T-helper 1 cell treated with Interleukin-12 subunit alpha and Interleukin-12 subunit beta and Interleukin-4 antibody, amounts not matched to agents 30 μg/mL and 1 μg/mL, for 36 hours (primary cell): Measurements from ENCODE around the gene PFKP.
"Not testable (repeated sequence)": the region's sequence is repeated elsewhere in the genome, so short reads cannot be mapped to it uniquely, and the experiment has no call there.

Experiments
- H3K27ac Mint-ChIP-seq: one replicate; pipeline ENCODE4 v1.8.0; 2021; ENCODE audit warnings: mild to moderate bottlenecking, mixed read lengths
- H3K27me3 Mint-ChIP-seq: one replicate; pipeline ENCODE4 v1.8.0; 2021; ENCODE audit warnings: low read depth, mixed read lengths
- H3K36me3 Mint-ChIP-seq: one replicate; pipeline ENCODE4 v1.8.0; 2021; ENCODE audit warnings: low read depth, mixed read lengths
- H3K4me1 Mint-ChIP-seq: one replicate; pipeline ENCODE4 v1.8.0; 2021; ENCODE audit warnings: low read depth, mixed read lengths
- H3K4me3 Mint-ChIP-seq: one replicate; pipeline ENCODE4 v1.8.0; 2021; ENCODE audit warnings: mild to moderate bottlenecking, moderate library complexity, mixed read lengths
- H3K9me3 Mint-ChIP-seq: one replicate; pipeline ENCODE4 v1.8.0; 2021; ENCODE audit warnings: mixed read lengths

The PFKP gene

GRCh38 chr10:3106328-3106727 is 39.0 kb downstream of the PFKP start:
- not testable (repeated sequence) for H3K27me3 Mint-ChIP-seq, H3K4me3 Mint-ChIP-seq, H3K4me1 Mint-ChIP-seq, H3K9me3 Mint-ChIP-seq, H3K27ac Mint-ChIP-seq
- peaks cover 49% of the 10 kb centered on the region for H3K36me3 Mint-ChIP-seq

- no peaks in the 10 kb centered on the region for H3K27me3 Mint-ChIP-seq
- no peaks in the 10 kb centered on the region for H3K4me1 Mint-ChIP-seq
- peaks cover 45% of the 10 kb centered on the region for H3K36me3 Mint-ChIP-seq
- H3K4me3 Mint-ChIP-seq = no peak overlapping the region
- no peak overlapping the region for H3K27ac Mint-ChIP-seq
- no peaks in the 10 kb centered on the region for H3K9me3 Mint-ChIP-seq
Measured at GRCh38 chr10:3106928-3107425, 39.6 kb downstream of the PFKP start.

- Mint-ChIP-seq H3K36me3 (peaks cover 45% of the 10 kb centered on the region), H3K27me3 (no peaks in the 10 kb centered on the region), H3K4me3 (no peak overlapping the region)
Measured at GRCh38 chr10:3107426-3107961, 40.1 kb downstream of the PFKP start.

GRCh38 chr10:3108033-3108432 is 40.7 kb downstream of the PFKP start:
- Mint-ChIP-seq H3K4me1 (no peaks in the 10 kb centered on the region), H3K27ac (no peak overlapping the region), H3K4me3 (no peak overlapping the region), H3K36me3 (peaks cover 42% of the 10 kb centered on the region), H3K27me3 (no peaks in the 10 kb centered on the region), H3K9me3 (no peaks in the 10 kb centered on the region)

More at GRCh38 chr10:3107426-3107961, 40.1 kb downstream of the PFKP start:
- H3K9me3 Mint-ChIP-seq = no peaks in the 10 kb centered on the region
- no peaks in the 10 kb centered on the region for H3K4me1 Mint-ChIP-seq
- H3K27ac Mint-ChIP-seq = no peak overlapping the region

GRCh38 chr10:3108575-3109105 is 41.3 kb downstream of the PFKP start:
- no peaks in the 10 kb centered on the region for H3K4me1 Mint-ChIP-seq
- H3K4me3 Mint-ChIP-seq = no peak overlapping the region
- H3K9me3 Mint-ChIP-seq = no peaks in the 10 kb centered on the region
- no peaks in the 10 kb centered on the region for H3K27me3 Mint-ChIP-seq
- peaks cover 45% of the 10 kb centered on the region for H3K36me3 Mint-ChIP-seq
- H3K27ac Mint-ChIP-seq = no peak overlapping the region

GRCh38 chr10:3109196-3109595 is 41.8 kb downstream of the PFKP start:
- Mint-ChIP-seq H3K27me3 (no peaks in the 10 kb centered on the region), H3K27ac (no peak overlapping the region), H3K9me3 (no peaks in the 10 kb centered on the region), H3K4me3 (no peak overlapping the region), H3K4me1 (no peaks in the 10 kb centered on the region), H3K36me3 (peaks cover 46% of the 10 kb centered on the region)

GRCh38 chr10:3109633-3110032 is 42.3 kb downstream of the PFKP start:
- Mint-ChIP-seq H3K9me3 (no peaks in the 10 kb centered on the region), H3K27ac (no peak overlapping the region), H3K4me1 (no peaks in the 10 kb centered on the region), H3K36me3 (peaks cover 47% of the 10 kb centered on the region), H3K4me3 (no peak overlapping the region), H3K27me3 (no peaks in the 10 kb centered on the region)

GRCh38 chr10:3110782-3111620 is 43.7 kb downstream of the PFKP start:
- H3K36me3 Mint-ChIP-seq = peaks cover 49% of the 10 kb centered on the region

GRCh38 chr10:3111621-3112163 is 44.3 kb downstream of the PFKP start:
- Mint-ChIP-seq H3K4me3 (no peak overlapping the region), H3K27me3 (no peaks in the 10 kb centered on the region), H3K36me3 (peaks cover 56% of the 10 kb centered on the region), H3K9me3 (no peaks in the 10 kb centered on the region), H3K4me1 (no peaks in the 10 kb centered on the region), H3K27ac (no peak overlapping the region)

More at GRCh38 chr10:3110782-3111620, 43.7 kb downstream of the PFKP start:
- H3K9me3 Mint-ChIP-seq = no peaks in the 10 kb centered on the region
- H3K27me3 Mint-ChIP-seq = no peaks in the 10 kb centered on the region
- no peak overlapping the region for H3K27ac Mint-ChIP-seq
- H3K4me3 Mint-ChIP-seq = no peak overlapping the region
- H3K4me1 Mint-ChIP-seq = no peaks in the 10 kb centered on the region

- Mint-ChIP-seq H3K9me3 (no peaks in the 10 kb centered on the region), H3K4me3 (no peak overlapping the region), H3K27ac (no peak overlapping the region), H3K4me1 (no peaks in the 10 kb centered on the region), H3K27me3 (no peaks in the 10 kb centered on the region), H3K36me3 (peaks cover 58% of the 10 kb centered on the region)
Measured at GRCh38 chr10:3113343-3113720, 46.0 kb downstream of the PFKP start.

- Mint-ChIP-seq H3K27ac (no peak overlapping the region), H3K9me3 (no peaks in the 10 kb centered on the region), H3K4me3 (no peak overlapping the region), H3K4me1 (no peaks in the 10 kb centered on the region), H3K27me3 (no peaks in the 10 kb centered on the region), H3K36me3 (peaks cover 45% of the 10 kb centered on the region)
Measured at GRCh38 chr10:3115685-3116084, 48.3 kb downstream of the PFKP start.

- Mint-ChIP-seq H3K27me3 (no peaks in the 10 kb centered on the region), H3K27ac (no peak overlapping the region)
Measured at GRCh38 chr10:3116508-3117100, 49.3 kb downstream of the PFKP start.

GRCh38 chr10:3117486-3117885 is 50.1 kb downstream of the PFKP start:
- H3K27ac Mint-ChIP-seq = no peak overlapping the region
- peaks cover 45% of the 10 kb centered on the region for H3K36me3 Mint-ChIP-seq
- no peaks in the 10 kb centered on the region for H3K9me3 Mint-ChIP-seq
- H3K27me3 Mint-ChIP-seq = no peaks in the 10 kb centered on the region
- H3K4me3 Mint-ChIP-seq = no peak overlapping the region
- no peaks in the 10 kb centered on the region for H3K4me1 Mint-ChIP-seq

More at GRCh38 chr10:3116508-3117100, 49.3 kb downstream of the PFKP start:
- no peaks in the 10 kb centered on the region for H3K4me1 Mint-ChIP-seq
- H3K9me3 Mint-ChIP-seq = no peaks in the 10 kb centered on the region
- no peak overlapping the region for H3K4me3 Mint-ChIP-seq
- peaks cover 43% of the 10 kb centered on the region for H3K36me3 Mint-ChIP-seq

GRCh38 chr10:3118641-3119091 is 51.3 kb downstream of the PFKP start:
- Mint-ChIP-seq H3K9me3 (no peaks in the 10 kb centered on the region), H3K27me3 (no peaks in the 10 kb centered on the region), H3K4me3 (no peak overlapping the region), H3K4me1 (no peaks in the 10 kb centered on the region), H3K36me3 (peaks cover 44% of the 10 kb centered on the region), H3K27ac (no peak overlapping the region)
